DOHH2 (cell line): ENCODE data around the gene SLC35B4.

Experiments used
- H3F3A ChIP-seq: fragments of 200-600 bp; sonication (generic), shearing (Covaris generic); 2 replicates; pipeline ENCODE4 v1.6.0; 2016; ENCODE audit warnings: antibody characterized with exemption, mild to moderate bottlenecking; ENCODE audit not compliant: control insufficient read depth, insufficient read depth
- H3K27ac ChIP-seq: fragments of 200-600 bp; sonication (generic); 2 replicates; pipeline ENCODE4 v1.5.1; 2014; ENCODE audit warnings: low read depth, mild to moderate bottlenecking, low read length, moderate library complexity
- H3K27me3 ChIP-seq: fragments of 200-600 bp; sonication (generic); 2 replicates; pipeline ENCODE4 v1.6.1; 2014; ENCODE audit warnings: mild to moderate bottlenecking, low read length, mixed read lengths; ENCODE audit not compliant: control insufficient read depth
- H3K36me3 ChIP-seq: fragments of 200-600 bp; sonication (generic); 2 replicates; pipeline ENCODE4 v1.6.1; 2014; ENCODE audit warnings: mild to moderate bottlenecking, low read length, moderate library complexity, mixed read lengths; ENCODE audit not compliant: control insufficient read depth
- H3K4me1 ChIP-seq: fragments of 200-600 bp; sonication (generic); 2 replicates; pipeline ENCODE4 v1.6.1; 2014; ENCODE audit warnings: mild to moderate bottlenecking, low read length, mixed read lengths; ENCODE audit not compliant: control insufficient read depth
- H3K4me2 ChIP-seq: fragments of 200-600 bp; sonication (generic); 2 replicates; pipeline ENCODE4 v1.6.0; 2014; ENCODE audit warnings: mild to moderate bottlenecking, low read length, moderate library complexity
- H3K4me3 ChIP-seq: fragments of 200-600 bp; sonication (generic); 2 replicates; pipeline ENCODE4 v1.5.1; 2014; ENCODE audit warnings: mild to moderate bottlenecking, low read length, mixed read lengths
- H3K79me2 ChIP-seq: fragments of 200-600 bp; sonication (generic); 2 replicates; pipeline ENCODE4 v1.6.1; 2014; ENCODE audit warnings: mild to moderate bottlenecking, low read length, mixed read lengths; ENCODE audit not compliant: control insufficient read depth
- H3K9me2 ChIP-seq: fragments of 200-600 bp; sonication (generic); replicated peaks from 2 replicates; pipeline ENCODE4 v1.6.1; 2014; ENCODE audit warnings: mild to moderate bottlenecking, low read length, mixed read lengths; ENCODE audit not compliant: control insufficient read depth
- H3K9me3 ChIP-seq: fragments of 200-600 bp; sonication (generic); 2 replicates; pipeline ENCODE4 v1.6.1; 2014; ENCODE audit warnings: antibody characterized with exemption, low read length, mixed read lengths; ENCODE audit not compliant: control insufficient read depth, insufficient read depth
- H4K20me1 ChIP-seq: fragments of 200-600 bp; sonication (generic); 2 replicates; pipeline ENCODE4 v1.6.0; 2014; ENCODE audit warnings: low read depth, mild to moderate bottlenecking, antibody characterized with exemption, low read length, moderate library complexity; ENCODE audit not compliant: control insufficient read depth, insufficient read depth
- CTCF ChIP-seq: fragments of 200-600 bp; sonication (generic); IDR thresholded peaks from one replicate; pipeline ENCODE4 v1.5.1; 2014; ENCODE audit warnings: antibody characterized with exemption, mild to moderate bottlenecking, low read depth, low read length; ENCODE audit not compliant: poor library complexity, severe bottlenecking
- EZH2phosphoT487 ChIP-seq: fragments of 200-600 bp; sonication (generic); IDR thresholded peaks from 2 replicates; pipeline ENCODE4 v1.6.1; 2017; ENCODE audit warnings: borderline replicate concordance, mild to moderate bottlenecking, antibody characterized with exemption, low read length, moderate library complexity, mixed read lengths

SLC35B4 gene

GRCh38 chr7:134357486-134357885, 40.8 kb upstream of the SLC35B4 start:
- no peak for TF ChIP-seq EZH2phosphoT487
- no peak for TF ChIP-seq CTCF
- no peak overlapping the region for H3K4me2 ChIP-seq
- H3K36me3 ChIP-seq = no peaks in the 10 kb centered on the region
- H3K27ac ChIP-seq = no peak overlapping the region
- H3K79me2 ChIP-seq = no peaks in the 10 kb centered on the region
- no peaks in the 10 kb centered on the region for H3F3A ChIP-seq
- H4K20me1 ChIP-seq = no peaks in the 10 kb centered on the region
- no peaks in the 10 kb centered on the region for H3K9me2 ChIP-seq
- H3K9me3 ChIP-seq = no peaks in the 10 kb centered on the region
- H3K4me1 ChIP-seq = peaks cover 4% of the 10 kb centered on the region
- H3K27me3 ChIP-seq = peaks cover 7% of the 10 kb centered on the region; the same call in 1 of the 2 replicates
- H3K4me3 ChIP-seq = no peak overlapping the region

- Histone ChIP-seq H3K27ac (no peak overlapping the region), H3K79me2 (no peaks in the 10 kb centered on the region), H4K20me1 (no peaks in the 10 kb centered on the region), H3K9me3 (no peaks in the 10 kb centered on the region), H3K27me3 (peaks cover 11% of the 10 kb centered on the region; the same call in 1 of the 2 replicates), H3K36me3 (no peaks in the 10 kb centered on the region), H3K4me2 (no peak overlapping the region), H3F3A (no peaks in the 10 kb centered on the region), H3K9me2 (no peaks in the 10 kb centered on the region), H3K4me3 (no peak overlapping the region), H3K4me1 (peaks cover 4% of the 10 kb centered on the region)
- TF ChIP-seq EZH2phosphoT487 (no peak), CTCF (no peak)
Measured at GRCh38 chr7:134356421-134356936, 39.7 kb upstream of the SLC35B4 start.

- no peak overlapping the region for H3K4me3 ChIP-seq
- H4K20me1 ChIP-seq = no peaks in the 10 kb centered on the region
- no peaks in the 10 kb centered on the region for H3K9me3 ChIP-seq
- no peaks in the 10 kb centered on the region for H3K9me2 ChIP-seq
- peaks cover 12% of the 10 kb centered on the region; the same call in 1 of the 2 replicates for H3K27me3 ChIP-seq
- H3K27ac ChIP-seq = no peak overlapping the region
- H3K4me1 ChIP-seq = peaks cover 4% of the 10 kb centered on the region
- no peak overlapping the region for H3K4me2 ChIP-seq
- H3K36me3 ChIP-seq = no peaks in the 10 kb centered on the region
- no peaks in the 10 kb centered on the region for H3K79me2 ChIP-seq
- no peak for TF ChIP-seq EZH2phosphoT487
- no peak for TF ChIP-seq CTCF
- H3F3A ChIP-seq = no peaks in the 10 kb centered on the region
Measured at GRCh38 chr7:134355927-134356326, 39.2 kb upstream of the SLC35B4 start.
